PFSK-1 (cell line): ENCODE measurements around the gene RCN1.

Experiments
- FOXP2 ChIP-seq: optimal IDR thresholded peaks from 2 replicates; pipeline ENCODE3; 2011; ENCODE audit warnings: borderline replicate concordance, control low read depth, inconsistent platforms; ENCODE audit not compliant: insufficient read depth; ENCODE audit errors: extremely low read length, extremely low read depth
- POLR2AphosphoS5 ChIP-seq: IDR thresholded peaks from 2 replicates; pipeline ENCODE4 v1.6.1; 2012; ENCODE audit warnings: low read depth, mild to moderate bottlenecking, control low read depth, low read length, moderate library complexity
- SIN3A ChIP-seq: IDR thresholded peaks from 2 replicates; pipeline ENCODE4 v1.6.1; 2012; ENCODE audit warnings: mild to moderate bottlenecking, low read length, moderate library complexity, borderline replicate concordance; ENCODE audit not compliant: insufficient read depth
- TAF1 ChIP-seq: IDR thresholded peaks from 2 replicates; pipeline ENCODE4 v1.6.1; 2012; ENCODE audit warnings: low read length, control low read depth, borderline replicate concordance; ENCODE audit not compliant: insufficient read depth
- TF ChIP-seq, protein P1 (sequence below), 2 experiments: IDR thresholded peaks; 2 replicates each; pipeline versions ENCODE4 v1.6.1 to v1.8.0; 2011 to 2012; ENCODE audit warnings: low read depth in 2 of 2, low read length in 2 of 2, control low read depth in 1 of 2, inconsistent platforms in 1 of 2, mild to moderate bottlenecking in 1 of 2, moderate library complexity in 1 of 2; ENCODE audit not compliant: insufficient read depth in 1 of 2

Gene RCN1

DNA sequence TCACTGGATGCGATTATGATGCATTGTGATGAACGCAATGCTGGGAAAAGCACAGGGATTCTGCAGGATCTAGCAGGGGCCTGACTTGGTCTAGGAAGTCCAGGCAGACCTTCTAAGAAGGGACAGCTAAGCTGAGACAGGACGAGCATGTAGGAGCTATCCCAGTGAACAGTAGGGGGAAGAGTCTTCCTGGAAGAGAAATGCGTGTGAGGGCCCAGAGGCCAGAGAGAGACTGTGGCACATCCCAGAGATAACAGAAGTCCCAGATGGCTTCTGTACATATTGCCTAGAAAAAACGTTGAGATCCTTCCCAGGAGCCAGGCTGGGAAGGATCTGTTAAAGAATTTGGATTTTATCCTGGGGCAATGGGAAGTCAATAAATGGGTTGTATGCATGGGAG, 24.6 kb downstream of the RCN1 start:
- no peak for TF ChIP-seq FOXP2
- TF ChIP-seq, protein P1, sequence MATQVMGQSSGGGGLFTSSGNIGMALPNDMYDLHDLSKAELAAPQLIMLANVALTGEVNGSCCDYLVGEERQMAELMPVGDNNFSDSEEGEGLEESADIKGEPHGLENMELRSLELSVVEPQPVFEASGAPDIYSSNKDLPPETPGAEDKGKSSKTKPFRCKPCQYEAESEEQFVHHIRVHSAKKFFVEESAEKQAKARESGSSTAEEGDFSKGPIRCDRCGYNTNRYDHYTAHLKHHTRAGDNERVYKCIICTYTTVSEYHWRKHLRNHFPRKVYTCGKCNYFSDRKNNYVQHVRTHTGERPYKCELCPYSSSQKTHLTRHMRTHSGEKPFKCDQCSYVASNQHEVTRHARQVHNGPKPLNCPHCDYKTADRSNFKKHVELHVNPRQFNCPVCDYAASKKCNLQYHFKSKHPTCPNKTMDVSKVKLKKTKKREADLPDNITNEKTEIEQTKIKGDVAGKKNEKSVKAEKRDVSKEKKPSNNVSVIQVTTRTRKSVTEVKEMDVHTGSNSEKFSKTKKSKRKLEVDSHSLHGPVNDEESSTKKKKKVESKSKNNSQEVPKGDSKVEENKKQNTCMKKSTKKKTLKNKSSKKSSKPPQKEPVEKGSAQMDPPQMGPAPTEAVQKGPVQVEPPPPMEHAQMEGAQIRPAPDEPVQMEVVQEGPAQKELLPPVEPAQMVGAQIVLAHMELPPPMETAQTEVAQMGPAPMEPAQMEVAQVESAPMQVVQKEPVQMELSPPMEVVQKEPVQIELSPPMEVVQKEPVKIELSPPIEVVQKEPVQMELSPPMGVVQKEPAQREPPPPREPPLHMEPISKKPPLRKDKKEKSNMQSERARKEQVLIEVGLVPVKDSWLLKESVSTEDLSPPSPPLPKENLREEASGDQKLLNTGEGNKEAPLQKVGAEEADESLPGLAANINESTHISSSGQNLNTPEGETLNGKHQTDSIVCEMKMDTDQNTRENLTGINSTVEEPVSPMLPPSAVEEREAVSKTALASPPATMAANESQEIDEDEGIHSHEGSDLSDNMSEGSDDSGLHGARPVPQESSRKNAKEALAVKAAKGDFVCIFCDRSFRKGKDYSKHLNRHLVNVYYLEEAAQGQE (IDR thresholded peaks at IDR 0.05; ENCODE audit: insufficient read depth in 1 of 2, low read depth in 2 of 2, low read length in 2 of 2) = no peak

DNA sequence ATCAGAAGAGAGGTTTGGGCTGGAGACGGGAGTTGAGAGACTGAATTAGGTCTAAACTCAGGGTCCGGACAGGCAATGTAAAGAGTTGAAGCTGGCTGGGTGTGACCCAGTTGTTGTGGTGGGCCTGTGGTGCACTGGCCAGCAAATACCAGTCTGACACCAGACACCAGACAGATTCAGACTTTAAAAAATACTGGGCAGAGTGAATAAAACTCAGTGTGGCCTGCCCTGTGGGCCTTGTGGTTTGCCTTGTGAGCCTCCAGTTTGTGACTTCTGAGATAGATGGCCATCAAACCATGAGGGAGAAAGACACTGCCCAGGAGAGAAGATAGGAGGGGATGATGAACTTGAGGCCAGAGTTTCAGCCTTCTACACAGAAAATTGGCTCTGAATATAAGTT, 25.8 kb downstream of the RCN1 start:
- no peak for TF ChIP-seq SIN3A
- no peak for TF ChIP-seq POLR2AphosphoS5
- TF ChIP-seq FOXP2 = no peak
- TF ChIP-seq, protein P1 (IDR thresholded peaks at IDR 0.05; ENCODE audit: insufficient read depth in 1 of 2, low read depth in 2 of 2, low read length in 2 of 2) = no peak
- no peak for TF ChIP-seq TAF1

DNA sequence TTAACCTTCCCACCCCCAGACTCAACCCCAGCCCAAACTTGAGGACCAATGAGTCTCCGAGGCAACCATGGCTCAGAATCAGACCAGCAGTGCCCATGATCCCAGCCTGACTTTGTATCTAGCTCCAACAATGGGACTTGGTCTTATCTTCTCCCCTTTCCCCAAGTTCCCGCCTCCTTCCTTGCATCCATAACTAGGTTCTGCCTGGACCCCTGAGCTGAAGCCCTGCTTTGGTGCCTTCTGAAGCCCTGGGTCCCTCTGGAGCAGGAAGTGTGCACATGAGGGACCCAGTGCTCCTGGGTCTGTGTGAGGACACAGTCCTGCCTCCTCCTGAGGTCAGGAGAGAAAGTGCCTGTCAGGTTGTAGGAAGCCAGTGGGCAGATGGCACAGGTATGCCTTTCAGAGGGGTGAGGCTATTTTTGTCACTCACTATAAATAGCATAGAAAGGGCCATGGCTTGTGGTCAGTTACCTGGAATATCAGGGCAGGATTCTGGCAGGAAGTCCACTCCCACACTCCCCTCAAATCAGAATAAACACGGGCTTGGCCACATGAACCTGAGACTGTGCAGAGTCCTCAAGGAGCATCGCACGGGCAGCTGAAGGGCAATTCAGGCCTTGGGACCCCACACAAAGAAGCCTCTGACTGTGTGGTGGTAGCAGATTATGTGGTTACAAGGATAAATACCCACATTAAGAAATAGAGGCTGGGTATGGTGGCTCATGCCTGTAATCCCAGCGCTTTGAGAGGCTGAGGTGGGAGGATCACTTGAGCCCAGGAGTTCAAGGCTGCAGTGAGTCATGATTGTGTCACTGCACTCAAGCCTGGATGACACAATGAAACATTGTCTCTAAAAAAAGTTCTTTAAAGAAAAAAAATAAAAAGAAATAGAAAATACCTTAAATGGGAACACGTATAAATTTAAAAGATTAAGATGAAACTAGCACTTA, 27.4 kb downstream of the RCN1 start:
- no peak for TF ChIP-seq SIN3A
- TF ChIP-seq POLR2AphosphoS5 = no peak

DNA sequence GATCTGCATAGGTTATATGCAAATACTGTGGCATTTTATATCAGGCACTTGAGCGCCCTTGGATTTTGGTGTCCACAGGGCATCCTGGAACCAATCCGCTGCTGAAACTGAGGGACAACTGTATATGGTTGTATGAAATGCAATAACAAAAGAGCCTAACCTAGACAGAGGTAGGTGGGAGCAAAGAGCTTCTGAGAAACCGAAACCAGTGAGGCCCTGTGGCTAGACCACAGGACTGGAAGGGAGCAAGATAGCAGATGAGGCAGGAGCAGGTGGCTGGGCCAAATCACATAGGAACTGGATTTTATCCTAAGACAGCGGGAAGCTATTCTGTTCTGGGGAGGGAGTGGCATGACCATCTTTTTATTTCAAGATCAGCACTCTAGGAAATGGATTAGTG, 30.1 kb downstream of the RCN1 start:
- no peak for TF ChIP-seq FOXP2
- no peak for TF ChIP-seq SIN3A
- TF ChIP-seq TAF1 = no peak
- TF ChIP-seq, protein P1 (IDR thresholded peaks at IDR 0.05; ENCODE audit: insufficient read depth in 1 of 2, low read depth in 2 of 2, low read length in 2 of 2) = no peak
- no peak for TF ChIP-seq POLR2AphosphoS5

DNA sequence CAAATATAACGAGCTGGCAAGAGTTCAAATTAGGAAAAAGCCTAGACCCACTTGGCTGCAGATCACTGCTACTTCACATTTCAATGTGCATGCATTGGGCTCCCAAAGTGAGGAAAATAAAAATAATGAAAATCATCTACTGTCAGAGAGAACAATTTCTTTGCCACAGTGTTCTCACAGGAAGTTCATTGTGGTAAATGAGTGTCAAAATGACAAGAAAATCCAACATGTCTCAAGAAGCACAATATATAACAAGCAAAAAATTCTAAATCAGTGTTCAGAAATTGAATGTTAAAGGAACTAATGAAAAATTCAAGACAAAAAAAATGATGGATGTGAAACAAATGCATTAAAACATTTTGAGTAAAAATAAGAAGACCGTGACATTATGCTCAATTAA, 31.3 kb downstream of the RCN1 start:
- no peak for TF ChIP-seq POLR2AphosphoS5
- TF ChIP-seq FOXP2 = no peak

DNA sequence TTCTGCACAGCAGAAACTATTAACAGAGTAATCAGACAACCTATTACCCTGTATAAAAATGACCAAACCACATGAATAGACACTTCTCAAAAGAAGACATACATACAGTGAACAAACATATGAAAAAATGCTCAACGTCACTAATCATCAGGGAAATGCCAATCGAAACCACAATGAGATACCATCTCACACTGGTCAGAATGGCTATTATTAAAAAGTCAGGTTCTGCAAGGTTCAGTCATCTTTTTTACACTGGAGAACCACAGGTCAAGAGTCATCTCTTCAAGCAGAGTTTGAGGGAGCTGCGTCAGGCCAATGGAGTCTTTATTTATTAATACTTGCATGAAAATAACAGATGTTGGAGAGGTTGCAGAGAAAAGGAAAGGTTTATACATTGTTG, 40.4 kb downstream of the RCN1 start:
- TF ChIP-seq, protein P1 (IDR thresholded peaks at IDR 0.05; ENCODE audit: insufficient read depth in 1 of 2, low read depth in 2 of 2, low read length in 2 of 2) = no peak
- TF ChIP-seq POLR2AphosphoS5 (no peak), TAF1 (no peak), FOXP2 (no peak), SIN3A (no peak)
